Nucleus accumbens (tissue), 56 donors: Measurements from ENCODE around the gene GPS1.
A peak's percentile ranks its signal among the peaks of the same experiment; 100 is the strongest.

Experiments used
- DNase-seq, 56 donors: peaks; one replicate each; lab custom pipeline; 2025; lab: John Stamatoyannopoulos, UW

GPS1 gene

DNA sequence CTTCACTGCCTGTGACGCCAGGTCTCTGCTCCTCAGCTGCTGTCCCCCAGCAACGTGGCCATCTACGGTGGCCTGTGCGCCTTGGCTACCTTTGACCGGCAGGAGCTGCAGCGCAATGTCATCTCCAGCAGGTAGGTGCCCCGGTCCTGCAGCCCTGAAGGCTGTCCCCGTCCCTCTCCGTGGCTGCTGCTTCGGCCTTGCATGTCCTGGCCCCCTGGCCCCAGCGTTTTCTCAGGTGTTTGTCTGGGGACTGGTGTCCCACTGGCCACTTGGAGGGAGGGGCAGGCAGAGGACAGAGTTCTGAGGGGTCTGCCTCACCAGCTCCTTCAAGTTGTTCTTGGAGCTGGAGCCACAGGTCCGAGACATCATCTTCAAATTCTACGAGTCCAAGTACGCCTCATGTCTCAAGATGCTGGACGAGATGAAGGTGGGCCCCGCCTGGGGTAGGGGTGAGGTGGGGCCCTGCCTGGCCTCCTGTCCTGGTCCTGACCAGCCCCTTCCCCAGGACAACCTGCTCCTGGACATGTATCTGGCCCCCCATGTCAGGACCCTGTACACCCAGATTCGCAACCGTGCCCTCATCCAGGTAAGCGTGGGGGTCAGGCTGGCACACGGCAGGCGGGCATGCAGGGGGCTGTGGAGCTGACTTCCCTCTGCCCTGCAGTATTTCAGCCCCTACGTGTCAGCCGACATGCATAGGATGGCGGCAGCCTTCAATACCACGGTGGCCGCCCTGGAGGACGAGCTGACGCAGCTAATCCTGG is 4.4 kb downstream of the GPS1 start:
- DNase-seq, result no peak

DNA sequence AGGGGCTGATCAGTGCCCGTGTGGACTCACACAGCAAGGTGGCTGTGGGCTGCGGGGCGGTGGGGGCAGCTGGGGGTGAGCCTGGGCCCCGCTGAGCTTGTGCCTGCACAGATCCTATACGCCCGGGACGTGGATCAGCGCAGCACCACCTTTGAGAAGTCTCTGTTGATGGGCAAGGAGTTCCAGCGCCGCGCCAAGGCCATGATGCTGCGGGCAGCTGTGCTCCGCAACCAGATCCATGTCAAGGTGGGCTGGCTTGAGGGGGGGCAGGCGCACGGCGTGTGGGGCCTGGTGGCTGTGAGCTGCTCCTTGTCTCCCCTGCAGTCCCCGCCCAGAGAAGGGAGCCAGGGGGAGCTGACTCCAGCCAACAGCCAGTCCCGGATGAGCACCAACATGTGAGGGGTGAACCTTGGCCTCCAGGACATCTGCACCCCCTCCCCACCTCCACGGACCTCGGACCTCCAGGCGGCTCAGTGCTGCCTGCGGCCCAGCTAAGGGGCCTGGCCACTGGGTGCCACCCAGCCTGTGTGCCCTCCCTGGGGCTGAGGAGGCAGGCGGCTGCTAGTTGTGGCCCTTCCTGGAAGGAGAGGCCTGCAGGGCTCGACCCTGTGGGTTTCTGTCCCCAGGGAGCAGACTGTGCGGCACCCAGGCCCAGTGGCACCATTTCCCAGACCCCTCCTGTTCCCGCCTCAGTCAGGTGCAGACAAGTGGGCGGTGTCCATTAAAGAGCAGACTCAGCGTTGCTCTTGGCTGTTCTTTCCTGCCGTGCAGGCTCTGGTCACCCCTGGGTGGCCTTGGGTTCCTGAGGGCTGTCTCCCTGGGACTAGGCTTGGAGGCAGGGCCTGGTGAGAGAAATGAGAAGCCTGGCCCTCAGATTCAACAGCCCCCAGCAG is 5.3 kb downstream of the GPS1 start:
- no peak for DNase-seq

DNA sequence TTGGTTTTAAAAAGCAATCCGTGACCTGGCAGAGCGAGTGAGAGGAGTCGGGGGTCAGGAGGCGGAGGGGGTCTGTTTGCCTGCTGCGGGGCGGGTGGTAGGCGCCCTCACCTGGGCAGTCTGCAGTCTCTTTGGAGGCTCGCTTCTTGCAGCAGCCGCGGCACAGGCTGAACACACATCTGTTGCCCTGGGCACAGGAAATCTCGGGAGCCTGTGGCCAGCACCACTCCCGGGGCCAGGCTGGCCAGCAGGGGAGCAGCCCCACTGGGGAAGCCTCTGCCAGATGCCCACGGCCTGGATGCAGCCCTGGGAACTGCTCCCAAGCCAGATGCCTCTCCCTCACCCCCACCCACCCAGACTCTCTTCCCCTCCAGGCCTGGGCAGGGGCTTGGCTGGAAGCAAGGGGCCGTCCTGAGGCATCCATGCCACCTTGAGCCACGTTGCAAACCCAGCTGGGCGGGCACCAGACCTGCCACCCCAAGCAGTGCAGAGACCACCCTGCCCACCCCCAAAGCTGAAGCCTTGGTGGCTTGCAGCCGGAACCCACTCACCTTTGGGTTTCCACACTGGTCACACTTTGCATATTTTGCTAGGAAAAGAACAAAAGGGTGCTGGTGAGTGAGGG is 6.6 kb downstream of the GPS1 start:
- DNase-seq, result no peak

DNA sequence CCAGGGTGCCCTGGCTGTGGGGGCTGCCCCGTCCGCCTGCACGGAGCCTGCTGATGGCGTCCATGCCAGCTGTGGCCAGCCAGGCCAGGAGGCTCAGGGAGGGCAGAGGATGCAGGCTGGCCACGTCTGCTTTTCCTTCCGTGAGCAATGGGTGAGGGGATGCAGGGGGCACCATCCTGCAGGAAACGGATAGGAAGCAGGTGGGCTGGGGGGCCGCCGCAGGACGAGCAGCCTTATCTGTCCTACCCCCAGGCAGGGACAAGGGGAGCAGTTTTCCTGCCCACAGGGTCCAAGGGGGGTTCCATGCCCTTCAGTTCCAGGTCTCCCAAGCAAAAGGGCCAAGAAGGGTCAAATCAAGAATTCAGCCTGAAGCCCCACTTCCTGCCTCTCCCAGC is 7.2 kb downstream of the GPS1 start:
- no peak for DNase-seq

DNA sequence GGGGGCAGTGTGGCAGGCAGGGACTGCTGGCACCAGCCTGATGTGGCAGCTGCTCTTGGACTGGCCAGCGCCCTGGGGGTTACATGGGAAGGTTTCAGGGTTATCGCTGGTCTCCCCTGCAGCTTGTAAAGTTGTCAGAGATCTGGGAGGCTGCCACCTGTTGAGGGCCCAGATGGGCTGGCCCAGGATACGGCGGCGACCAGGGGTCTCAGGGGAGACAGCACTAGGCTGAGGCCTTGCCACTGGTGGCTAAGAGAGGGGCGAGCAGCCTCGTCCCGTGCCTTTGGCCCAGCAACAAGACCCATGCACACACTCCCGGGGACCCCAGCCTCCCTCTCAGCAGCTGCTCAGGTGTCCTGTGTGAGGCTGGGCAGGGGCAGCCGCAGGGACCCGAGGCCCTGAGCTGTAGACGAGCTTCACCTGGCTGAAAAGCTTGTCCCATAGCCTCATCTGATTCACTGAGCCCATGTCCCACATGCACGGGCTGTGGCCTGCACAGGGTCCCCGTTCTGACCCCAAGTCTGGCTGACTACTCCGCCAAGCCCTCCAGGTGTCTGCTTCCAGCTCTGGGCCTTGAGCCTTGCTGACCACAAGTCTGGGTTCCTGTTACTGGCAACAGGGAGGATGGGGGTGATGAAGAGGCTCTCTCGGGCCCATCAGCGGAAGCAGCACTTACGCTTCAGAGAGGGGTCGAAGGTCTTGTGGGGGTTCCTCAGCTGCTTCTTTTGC is 7.7 kb downstream of the GPS1 start:
- DNase-seq, result no peak

DNA sequence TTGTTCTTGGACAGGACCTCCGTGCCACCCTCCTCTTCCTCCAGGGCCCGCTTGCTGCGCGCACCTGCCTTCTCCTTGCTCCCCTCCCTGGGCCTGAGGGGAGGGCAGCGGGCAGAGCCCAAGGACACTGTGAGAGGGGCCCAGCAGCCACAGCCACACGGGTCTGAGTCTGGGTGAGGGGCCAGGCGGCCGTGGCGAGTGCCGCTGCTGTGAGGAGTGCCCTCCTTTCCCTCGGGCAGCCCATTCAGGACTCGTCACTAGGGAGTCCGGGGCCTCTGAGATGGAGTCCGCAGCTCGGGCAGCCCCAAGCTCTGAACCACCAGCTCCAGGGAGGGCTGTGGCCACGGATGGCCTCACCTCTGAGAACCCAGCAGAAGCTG is 8.3 kb downstream of the GPS1 start:
- DNase-seq, result no peak

DNA sequence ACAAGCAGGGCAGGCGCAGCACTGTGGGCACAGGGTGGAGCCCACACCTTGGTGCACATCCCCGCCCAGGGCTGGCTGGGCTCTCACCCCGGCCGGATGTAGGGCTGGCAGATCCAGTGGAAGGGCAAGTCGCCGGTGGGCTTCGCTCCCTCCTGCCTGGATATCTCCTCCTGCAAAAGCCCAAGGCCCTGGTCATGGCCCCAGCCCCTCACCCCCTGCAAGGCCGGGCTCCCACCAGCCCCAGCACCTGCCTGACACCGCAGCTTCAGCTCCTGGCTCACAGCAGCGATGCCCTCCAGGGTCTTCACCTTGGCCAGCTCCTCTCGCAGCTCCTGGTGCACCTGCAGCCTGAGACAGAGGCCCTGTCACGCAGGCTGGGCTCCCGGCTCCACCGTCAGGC is 8.9 kb downstream of the GPS1 start:
- DNase-seq, result no peak

DNA sequence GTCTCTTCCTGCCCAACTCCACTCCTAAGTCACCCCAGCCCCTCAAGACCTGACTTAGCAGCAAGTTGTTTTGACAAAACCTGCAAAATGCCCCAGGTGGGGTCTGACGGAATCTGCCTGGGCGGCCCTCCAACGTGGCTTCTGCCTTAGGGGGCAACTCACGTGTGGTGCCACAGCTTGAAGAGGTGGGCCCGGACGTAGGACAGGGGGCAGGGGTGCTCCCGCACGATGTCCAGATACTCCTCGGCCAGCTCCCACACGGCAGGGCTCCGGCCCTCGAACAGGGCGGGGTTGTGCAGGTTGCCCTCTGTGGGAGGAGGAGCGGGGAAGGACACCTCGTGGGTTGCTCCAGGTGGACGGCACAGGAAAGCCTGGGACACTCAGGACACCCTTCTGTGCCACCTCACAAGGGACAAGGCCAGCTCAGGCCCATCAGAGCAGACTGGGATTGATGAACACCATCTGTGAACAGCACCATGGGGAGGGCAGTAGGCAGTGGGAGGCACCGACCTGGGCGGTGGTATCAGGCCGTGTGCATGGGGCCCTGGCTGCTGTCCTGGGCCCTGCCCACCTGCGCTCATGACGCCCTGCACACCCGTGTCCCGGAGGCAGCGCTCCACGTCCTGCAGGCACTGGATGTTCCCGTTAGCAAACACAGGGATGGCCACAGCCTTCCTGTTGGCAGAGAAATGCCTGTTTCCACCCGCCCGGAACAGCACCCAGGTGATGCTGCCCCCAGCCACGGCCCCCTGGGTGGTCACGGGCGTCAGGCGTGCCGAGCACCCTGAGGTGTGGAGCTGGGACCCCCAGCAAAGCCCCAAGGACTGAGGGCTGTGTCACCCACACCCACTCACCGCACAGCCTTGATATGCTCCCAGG is 9.6 kb downstream of the GPS1 start:
- DNase-seq, result no peak

DNA sequence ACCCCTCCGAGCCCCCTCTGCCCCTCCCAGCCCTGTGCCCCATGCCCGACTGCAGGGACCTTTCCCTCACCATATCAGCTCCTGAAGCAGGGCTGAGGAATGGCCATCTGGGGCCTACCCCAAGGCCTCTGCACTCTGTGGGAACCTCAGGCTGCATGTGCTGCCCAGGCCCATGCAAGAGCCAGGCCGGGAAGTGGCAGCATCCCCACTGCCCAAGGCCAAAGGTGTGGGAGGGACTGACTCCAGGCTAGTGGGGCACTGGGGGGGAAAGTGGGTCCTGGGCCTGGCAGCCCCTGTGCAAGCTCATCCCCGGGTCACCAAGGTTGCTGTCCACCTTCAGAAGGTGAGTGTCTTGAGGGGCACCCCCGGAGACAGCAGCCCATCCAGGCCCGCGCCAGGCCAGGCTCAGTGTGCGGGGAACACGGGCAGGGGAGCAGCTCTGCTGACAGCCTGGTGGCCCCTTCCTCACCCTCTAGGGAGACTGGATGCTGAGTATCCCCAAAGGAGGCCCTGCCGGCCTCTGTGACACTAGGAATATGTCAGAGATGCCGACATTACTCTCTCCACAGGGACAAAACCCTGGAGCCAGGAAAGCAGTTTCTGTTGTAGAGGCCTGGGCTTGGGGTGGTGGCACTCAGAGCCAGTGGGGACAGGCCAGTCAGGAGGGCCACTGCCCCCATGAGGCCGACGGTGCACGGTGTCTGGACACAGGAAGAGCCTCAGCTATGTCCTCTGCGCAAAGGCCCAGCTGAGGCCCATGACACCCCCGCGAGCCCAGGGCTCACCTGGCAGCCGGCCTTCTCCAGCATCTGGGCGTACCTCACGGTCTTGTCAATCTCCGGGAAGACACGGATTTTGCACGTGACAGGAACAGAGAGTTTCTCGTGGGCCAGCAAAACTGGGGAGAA is 10.6 kb downstream of the GPS1 start:
- DNase-seq, result no peak

DNA sequence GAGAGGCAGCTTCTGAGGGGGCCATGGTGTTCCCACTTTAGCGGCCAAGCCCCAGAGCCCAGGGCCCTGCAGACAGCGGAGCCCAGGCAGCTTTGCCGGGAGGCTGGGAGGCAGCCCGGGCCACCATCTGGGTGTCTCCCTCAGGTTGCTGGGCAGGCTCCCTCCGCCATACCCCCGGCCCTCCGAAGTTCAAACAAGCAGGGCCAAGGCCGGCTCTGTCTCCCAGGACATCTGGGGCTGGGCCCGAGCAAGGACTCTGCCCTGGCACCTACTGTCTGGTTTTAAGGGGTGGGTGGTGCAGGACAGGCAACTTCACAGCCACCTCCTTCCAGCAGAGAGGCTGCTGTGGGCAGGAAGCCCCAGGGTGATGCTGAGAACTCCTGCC is 11.3 kb downstream of the GPS1 start:
- no peak for DNase-seq

DNA sequence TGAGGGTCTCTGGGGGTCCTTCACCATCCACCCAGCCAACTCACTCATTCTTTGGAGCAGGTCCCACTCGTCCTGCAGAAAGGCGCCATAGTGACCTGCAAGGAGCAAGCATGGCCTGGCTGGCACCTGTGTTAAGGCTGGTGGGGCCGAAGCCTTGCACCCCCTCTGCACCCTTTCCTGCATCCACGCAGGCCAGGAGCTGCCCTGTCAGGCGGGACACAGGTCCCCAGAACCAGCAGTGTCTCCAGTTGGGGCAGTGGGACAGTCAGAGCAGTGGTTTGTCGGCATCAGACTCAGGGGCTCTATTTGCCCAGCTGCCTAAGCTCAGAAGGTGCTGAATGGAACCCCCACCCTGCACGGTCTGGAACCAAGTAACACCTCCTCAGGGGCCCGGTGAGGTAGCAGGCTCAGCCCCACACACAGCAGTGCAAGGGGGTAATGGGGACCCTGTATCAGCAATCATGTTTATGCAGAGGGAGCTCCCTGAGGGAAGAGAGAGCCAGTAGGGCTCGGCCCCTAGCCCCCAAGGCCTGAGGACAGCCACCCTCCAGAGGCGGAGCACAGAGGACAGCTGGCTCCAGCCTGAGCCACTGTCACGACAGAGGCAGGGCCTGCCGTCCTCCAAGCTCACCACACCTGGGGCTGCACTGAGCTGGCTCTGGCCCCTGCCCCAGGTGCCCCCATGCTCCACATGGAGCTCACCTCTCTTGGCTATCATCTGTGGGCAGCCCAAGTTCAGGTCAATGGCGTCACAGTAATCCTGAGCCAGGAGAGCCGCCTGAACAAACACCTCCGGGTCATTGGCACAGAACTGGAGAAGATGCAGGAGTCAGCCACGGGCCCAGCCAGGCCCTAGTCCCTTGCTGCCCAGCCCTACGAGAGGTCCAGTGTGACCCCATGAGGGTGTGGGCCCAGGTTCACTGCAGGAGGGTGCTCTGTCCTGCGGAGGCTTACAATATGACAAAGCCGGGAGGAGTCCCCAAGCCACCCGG is 12.0 kb downstream of the GPS1 start:
- DNase-seq, result no peak

DNA sequence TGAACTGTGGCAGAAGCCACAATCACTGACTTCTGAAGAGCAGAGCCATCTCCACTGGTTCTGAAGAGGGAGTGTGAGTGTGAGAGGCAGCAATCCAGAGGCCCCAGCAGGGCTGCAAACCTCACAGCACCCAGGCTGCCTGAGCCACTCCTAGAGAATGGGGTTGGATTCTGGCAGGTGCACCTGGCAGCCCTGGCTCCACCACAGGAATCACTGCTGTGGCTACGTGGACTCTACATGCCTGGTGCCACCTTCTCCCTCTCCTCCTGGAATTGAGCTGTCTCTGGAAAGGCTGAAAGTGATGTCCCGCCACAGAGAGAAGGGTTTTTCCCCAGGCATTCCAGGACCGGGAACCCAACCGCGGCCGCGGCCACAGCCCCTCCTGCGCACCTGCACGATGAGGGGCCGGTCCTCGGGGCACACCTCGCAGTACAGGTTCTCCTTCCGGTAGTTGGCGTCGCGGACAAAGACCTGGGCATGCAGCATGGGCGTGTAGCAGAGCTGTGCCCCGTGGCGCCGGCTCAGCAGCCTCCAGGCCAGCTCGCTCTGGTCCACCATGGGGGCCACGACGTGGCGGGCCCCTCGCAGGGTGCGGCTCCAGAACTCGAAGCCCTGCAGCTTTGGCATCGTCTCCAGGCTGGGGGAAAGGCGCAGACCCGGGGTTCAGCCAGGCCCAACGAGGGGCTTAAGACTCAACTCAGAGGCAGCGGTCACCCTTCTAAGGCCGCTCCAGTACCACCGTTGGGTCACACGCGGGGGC is 12.9 kb downstream of the GPS1 start:
- DNase-seq, result no peak

DNA sequence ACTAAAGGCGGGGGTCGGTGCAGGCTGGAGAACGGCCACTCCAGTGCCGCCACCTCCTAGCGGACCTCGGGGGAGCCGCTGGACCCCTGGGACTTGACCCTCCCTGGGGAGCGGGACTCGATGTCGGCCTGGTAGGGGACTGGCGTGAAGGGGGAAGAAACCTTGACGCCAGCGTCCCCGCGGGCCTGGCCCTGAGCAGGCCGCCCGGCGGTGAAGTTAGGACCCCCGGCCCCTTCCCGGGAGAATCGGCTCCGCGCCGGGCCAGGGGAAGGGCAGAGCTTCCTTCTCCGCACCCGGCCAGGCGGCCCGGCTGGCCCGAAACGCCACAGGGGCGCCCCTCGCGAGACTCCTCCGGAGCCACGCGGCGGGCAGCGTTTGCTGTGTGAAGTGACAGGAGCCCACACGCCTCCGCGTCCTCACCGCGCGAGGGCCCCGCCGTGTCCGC is 13.5 kb downstream of the GPS1 start:
- DNase-seq, result peak in 3 of 56 donors; percentile 33 to 36 (median 36)

DNA sequence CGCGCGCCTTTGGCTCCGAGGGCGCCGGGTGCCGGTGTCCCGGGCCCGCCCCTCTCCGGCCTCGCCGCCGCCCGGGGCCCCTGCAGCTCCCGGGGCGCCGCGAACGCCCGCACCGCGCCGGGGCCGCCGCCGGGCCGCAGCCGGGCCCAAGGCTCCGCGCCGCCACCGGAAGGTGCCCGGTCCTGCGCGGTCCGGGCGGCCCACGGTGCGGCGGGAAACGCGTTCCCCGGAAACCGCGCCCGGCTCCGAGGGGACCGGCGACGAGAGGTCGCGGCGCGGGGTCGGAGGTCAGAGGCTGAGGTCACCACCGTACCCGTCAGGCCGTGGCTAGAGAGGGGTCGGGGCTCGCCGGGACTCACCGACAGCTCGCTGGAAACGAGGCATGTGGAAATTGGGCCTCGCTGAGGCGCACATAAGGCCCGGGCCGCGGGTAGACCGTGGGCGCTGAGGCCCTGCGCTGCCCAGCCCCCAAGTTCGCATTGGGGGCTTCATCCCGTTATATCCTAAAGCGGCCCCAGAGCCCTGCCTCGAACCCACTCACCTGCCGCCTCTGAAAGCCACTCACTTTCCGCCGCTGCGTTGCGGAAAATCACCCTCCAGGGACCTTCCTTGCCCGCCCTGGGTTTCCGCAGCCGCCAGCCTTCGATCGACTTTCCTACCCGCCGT is 14.1 kb downstream of the GPS1 start, which contains the start of gene DUS1L:
Gene DUS1L (minus strand): TSS at position 167 of the 666 bp plus-strand sequence. CDS start 745 bp downstream, outside the sequence.
- peak in 41 of 56 donors; percentile 5 to 75 (median 36) for DNase-seq

DNA sequence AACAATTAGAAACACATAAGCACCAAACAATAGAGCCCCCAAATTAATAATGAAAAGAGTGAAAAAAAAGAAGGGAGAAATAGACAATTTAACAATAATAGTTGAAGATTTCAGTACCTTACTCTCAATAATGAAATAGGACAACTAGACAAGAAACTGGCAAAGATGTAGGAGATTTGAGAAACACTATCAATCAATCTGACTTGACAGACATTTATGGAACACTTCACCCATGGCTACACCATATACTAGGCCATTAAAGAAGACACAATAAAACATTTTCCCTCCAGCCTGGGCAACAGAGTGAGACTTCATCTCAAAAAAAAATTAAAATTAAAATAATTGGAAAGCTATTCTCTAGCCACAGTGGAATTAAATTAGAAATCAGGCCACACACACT is 18.9 kb downstream of the GPS1 start:
- no peak for DNase-seq

DNA sequence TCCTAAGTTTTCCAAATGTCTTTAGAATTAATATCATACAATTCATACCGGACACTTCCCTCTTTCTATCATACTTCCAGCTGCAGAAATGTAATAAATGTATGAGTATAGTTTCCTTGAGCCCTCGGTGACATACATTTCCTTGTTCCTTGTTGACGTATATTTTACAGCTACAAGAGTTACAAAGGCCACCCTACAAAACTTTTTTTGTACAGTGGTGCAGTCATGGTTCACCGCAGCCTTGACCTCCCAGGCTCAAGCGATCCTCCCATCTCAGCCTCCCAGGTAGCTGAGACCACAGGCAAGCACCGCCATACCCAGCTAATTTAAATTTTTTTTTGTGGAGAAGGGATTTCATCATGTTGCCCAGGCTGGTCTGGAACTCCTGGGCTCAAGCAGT is 21.1 kb downstream of the GPS1 start:
- no peak for DNase-seq
